Neuronal stem cell (in vitro differentiated cells): Measurements from ENCODE around the gene PCDHB10.
"Not testable (repeated sequence)": the region's sequence is repeated elsewhere in the genome, so short reads cannot be mapped to it uniquely, and the experiment has no call there.

ENCODE experiments used
- DNase-seq: peaks from one replicate; pipeline ENCODE4 v3.0.0-alpha.2; 2013; ENCODE audit warnings: low spot score
- H2AFZ ChIP-seq: one replicate; pipeline ENCODE4 v1.6.1; 2013; ENCODE audit warnings: mild to moderate bottlenecking, low read length, inconsistent platforms
- H2AK5ac ChIP-seq: 2 replicates; pipeline ENCODE4 v1.6.1; 2013; ENCODE audit warnings: low read depth, mild to moderate bottlenecking, inconsistent platforms, low read length, moderate library complexity, mixed read lengths
- H2BK120ac ChIP-seq: 2 replicates; pipeline ENCODE4 v1.6.1; 2013; ENCODE audit warnings: low read depth, mild to moderate bottlenecking, inconsistent platforms, low read length, moderate library complexity, mixed read lengths
- H2BK12ac ChIP-seq: one replicate; pipeline ENCODE4 v1.6.1; 2013; ENCODE audit warnings: low read length, inconsistent platforms
- H2BK15ac ChIP-seq: 2 replicates; pipeline ENCODE4 v1.6.1; 2013; ENCODE audit warnings: mild to moderate bottlenecking, low read length, inconsistent platforms, mixed read lengths
- H2BK5ac ChIP-seq: one replicate; pipeline ENCODE4 v1.6.1; 2013; ENCODE audit warnings: inconsistent platforms, mild to moderate bottlenecking, low read length, moderate library complexity
- H3K14ac ChIP-seq: one replicate; pipeline ENCODE4 v1.6.1; 2013; ENCODE audit warnings: low read length, inconsistent platforms
- H3K18ac ChIP-seq: 2 replicates; pipeline ENCODE4 v1.6.1; 2013; ENCODE audit warnings: low read length, inconsistent platforms
- H3K23ac ChIP-seq: 2 replicates; pipeline ENCODE4 v1.6.1; 2013; ENCODE audit warnings: low read depth, mild to moderate bottlenecking, mixed read lengths, low read length, inconsistent platforms; ENCODE audit not compliant: poor library complexity
- H3K27ac ChIP-seq: replicated peaks from 3 replicates; pipeline ENCODE4 v1.5.1; 2013; ENCODE audit warnings: low read length, inconsistent platforms
- H3K27me3 ChIP-seq, 3 experiments: 2 replicates each; pipeline ENCODE4 v1.6.1; 2013; ENCODE audit warnings: low read length in 3 of 3, mild to moderate bottlenecking in 2 of 3, inconsistent platforms in 1 of 3, low read depth in 1 of 3, mixed read lengths in 1 of 3, moderate library complexity in 1 of 3; ENCODE audit not compliant: control insufficient read depth in 3 of 3, insufficient read depth in 3 of 3
- H3K36me3 ChIP-seq, 2 donors: replicated peaks in 1 of 2; 2 replicates each; pipeline ENCODE4 v1.6.1; 2013; ENCODE audit warnings: low read length in 2 of 2; ENCODE audit not compliant: control insufficient read depth in 2 of 2, insufficient read depth in 2 of 2
- H3K4ac ChIP-seq: 2 replicates; pipeline ENCODE4 v1.6.1; 2013; ENCODE audit warnings: inconsistent platforms, mild to moderate bottlenecking, low read length, moderate library complexity
- H3K4me1 ChIP-seq, 2 donors: 1 replicate in 1 of 2; 2 replicates in 1 of 2; pipeline ENCODE4 v1.6.1; 2013; ENCODE audit warnings: low read length in 2 of 2, low read depth in 1 of 2; ENCODE audit not compliant: control insufficient read depth in 2 of 2, insufficient read depth in 1 of 2
- H3K4me2 ChIP-seq: one replicate; pipeline ENCODE4 v1.6.1; 2013; ENCODE audit warnings: mild to moderate bottlenecking, low read length, inconsistent platforms; ENCODE audit not compliant: insufficient read depth, poor library complexity, severe bottlenecking
- H3K4me3 ChIP-seq, 2 donors: 2 replicates each; pipeline ENCODE4 v1.5.1; 2013; ENCODE audit warnings: low read length in 2 of 2, mild to moderate bottlenecking in 2 of 2, inconsistent platforms in 1 of 2, moderate library complexity in 1 of 2
- H3K79me1 ChIP-seq: one replicate; pipeline ENCODE4 v1.6.1; 2013; ENCODE audit warnings: low read depth, mild to moderate bottlenecking, inconsistent platforms, low read length, moderate library complexity
- H3K9ac ChIP-seq: one replicate; pipeline ENCODE4 v1.6.1; 2013; ENCODE audit warnings: mild to moderate bottlenecking, low read depth, low read length, inconsistent platforms; ENCODE audit not compliant: poor library complexity
- H3K9me3 ChIP-seq, 2 donors: replicated peaks in 1 of 2; 2 replicates each; pipeline versions ENCODE3 to v1.6.1; 2013; ENCODE audit warnings: low read length in 2 of 2, mild to moderate bottlenecking in 2 of 2, inconsistent platforms in 1 of 2, low read depth in 1 of 2, mixed read lengths in 1 of 2, moderate library complexity in 1 of 2; ENCODE audit not compliant: control insufficient read depth in 2 of 2, insufficient read depth in 1 of 2
- H4K8ac ChIP-seq: one replicate; pipeline ENCODE4 v1.6.1; 2013; ENCODE audit warnings: low read depth, mild to moderate bottlenecking, inconsistent platforms, low read length, moderate library complexity
- H4K91ac ChIP-seq: one replicate; pipeline ENCODE4 v1.6.1; 2013; ENCODE audit warnings: low read length, low read depth, mild to moderate bottlenecking, inconsistent platforms; ENCODE audit not compliant: poor library complexity
- WGBS, 2 donors: extraction: QIAGEN DNeasy Blood & Tissue Kit; methylation state at CpG; one replicate each; pipeline ENCODE4 v1.1.7; 2013; ENCODE audit warnings: missing lambda C conversion rate in 2 of 2, mixed read lengths in 1 of 2; ENCODE audit not compliant: insufficient read length in 2 of 2, insufficient replicate concordance in 1 of 2; ENCODE audit errors: extremely low coverage in 2 of 2; 5-methylcytosine and 5-hydroxymethylcytosine counted together

The PCDHB10 gene

DNA sequence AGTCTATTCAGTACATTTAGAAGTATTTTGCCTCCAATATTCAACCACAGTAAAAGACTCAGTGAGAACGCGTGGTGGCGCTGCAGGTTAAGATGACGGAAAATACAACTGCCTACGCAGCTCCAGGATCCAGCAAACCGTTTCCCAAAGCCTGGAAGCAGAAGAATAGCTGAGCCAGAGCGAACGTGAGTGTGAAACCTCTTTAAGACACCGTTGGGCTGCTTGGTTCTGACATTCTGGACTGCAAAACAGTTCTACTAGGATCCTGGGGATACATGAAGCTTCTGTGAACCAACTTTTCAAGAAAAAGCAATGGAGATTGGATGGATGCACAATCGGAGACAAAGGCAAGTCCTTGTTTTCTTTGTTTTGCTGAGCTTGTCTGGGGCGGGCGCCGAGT, 9.9 kb upstream of the PCDHB10 start, which contains the start of gene PCDHB16:
TSS of gene PCDHB16 (plus strand) at position 140 of the 400 bp plus-strand sequence. CDS start at position 313, 173 bp downstream.
- H2BK5ac ChIP-seq, result no peak within 1 kb of the TSS
- H3K27me3 ChIP-seq, result no peaks in the 10 kb centered on the region
- no peak within 1 kb of the TSS for H3K27ac ChIP-seq
- H3K36me3 ChIP-seq, result no peaks in the 10 kb centered on the region
- H3K4me3 ChIP-seq, result peak within 1 kb of the TSS; percentile 22 to 44
- no peak within 1 kb of the TSS for H3K18ac ChIP-seq
- no peak within 1 kb of the TSS for H3K23ac ChIP-seq
- no peak within 1 kb of the TSS for H3K4me2 ChIP-seq
- H2AK5ac ChIP-seq, result no peak within 1 kb of the TSS
- H2BK12ac ChIP-seq, result no peak within 1 kb of the TSS
- WGBS, 2 donors, result no CpG with 5 or more reads among the region's 13 CpGs
- H2AFZ ChIP-seq, result peak within 1 kb of the TSS; percentile 81
- no peak within 1 kb of the TSS for H4K8ac ChIP-seq
- no peak within 1 kb of the TSS for H4K91ac ChIP-seq
- DNase-seq, result peak; percentile 50
- H3K79me1 ChIP-seq, result peaks cover 2% of the 10 kb centered on the region
- H2BK120ac ChIP-seq, result no peak within 1 kb of the TSS
- no peak within 1 kb of the TSS for H2BK15ac ChIP-seq
- no peak within 1 kb of the TSS for H3K9ac ChIP-seq
- H3K9me3 ChIP-seq, result peaks cover 7 to 29% of the 10 kb centered on the region in 2 donors
- no peak within 1 kb of the TSS for H3K4ac ChIP-seq
- H3K4me1 ChIP-seq, result no peaks in the 10 kb centered on the region
- H3K14ac ChIP-seq, result no peak within 1 kb of the TSS

DNA sequence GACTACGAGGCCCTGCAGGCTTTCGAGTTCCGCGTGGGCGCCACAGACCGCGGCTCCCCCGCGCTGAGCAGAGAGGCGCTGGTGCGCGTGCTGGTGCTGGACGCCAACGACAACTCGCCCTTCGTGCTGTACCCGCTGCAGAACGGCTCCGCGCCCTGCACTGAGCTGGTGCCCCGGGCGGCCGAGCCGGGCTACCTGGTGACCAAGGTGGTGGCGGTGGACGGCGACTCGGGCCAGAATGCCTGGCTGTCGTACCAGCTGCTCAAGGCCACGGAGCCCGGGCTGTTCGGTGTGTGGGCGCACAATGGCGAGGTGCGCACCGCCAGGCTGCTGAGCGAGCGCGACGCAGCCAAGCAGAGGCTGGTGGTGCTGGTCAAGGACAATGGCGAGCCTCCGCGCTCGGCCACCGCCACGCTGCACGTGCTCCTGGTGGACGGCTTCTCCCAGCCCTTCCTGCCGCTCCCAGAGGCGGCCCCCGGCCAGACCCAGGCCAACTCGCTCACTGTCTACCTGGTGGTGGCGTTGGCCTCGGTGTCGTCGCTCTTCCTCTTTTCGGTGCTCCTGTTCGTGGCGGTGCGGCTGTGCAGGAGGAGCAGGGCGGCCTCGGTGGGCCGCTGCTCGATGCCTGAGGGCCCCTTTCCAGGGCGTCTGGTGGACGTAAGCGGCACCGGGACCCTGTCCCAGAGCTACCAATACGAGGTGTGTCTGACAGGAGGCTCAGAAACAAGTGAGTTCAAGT, 7.9 kb upstream of the PCDHB10 start:
- H3K4ac ChIP-seq, H2BK15ac ChIP-seq, H3K9ac ChIP-seq, H2AK5ac ChIP-seq, H3K79me1 ChIP-seq, H3K27me3 ChIP-seq, H4K8ac ChIP-seq, H3K14ac ChIP-seq, H3K4me1 ChIP-seq, H2BK5ac ChIP-seq, H3K27ac ChIP-seq, H3K4me3 ChIP-seq, H4K91ac ChIP-seq, DNase-seq, H3K23ac ChIP-seq, H2BK120ac ChIP-seq, H3K36me3 ChIP-seq, H2BK12ac ChIP-seq, H3K18ac ChIP-seq, H2AFZ ChIP-seq, H3K4me2 ChIP-seq: not testable (repeated sequence)
- no CpG with 5 or more reads among the region's 69 CpGs for WGBS, 2 donors
- peaks cover 4 to 29% of the 10 kb centered on the region in 2 donors for H3K9me3 ChIP-seq

- Histone ChIP-seq H2BK5ac (no peak within 1 kb of the TSS), H3K14ac (no peak within 1 kb of the TSS), H3K4me1 (no peaks in the 10 kb centered on the region), H2BK12ac (no peak within 1 kb of the TSS), H3K79me1 (peaks cover 2% of the 10 kb centered on the region), H2AFZ (peak within 1 kb of the TSS; percentile 81), H3K27me3 (no peaks in the 10 kb centered on the region), H3K18ac (no peak within 1 kb of the TSS), H2AK5ac (no peak within 1 kb of the TSS), H2BK15ac (no peak within 1 kb of the TSS), H3K4me2 (no peak within 1 kb of the TSS), H3K23ac (no peak within 1 kb of the TSS), H3K4ac (no peak within 1 kb of the TSS), H2BK120ac (no peak within 1 kb of the TSS), H3K9me3 (peaks cover 4 to 46% of the 10 kb centered on the region in 2 donors), H3K36me3 (no peaks in the 10 kb centered on the region), H3K4me3 (peak within 1 kb of the TSS in 1 of 2 donors; percentile 24), H4K8ac (no peak within 1 kb of the TSS), H3K27ac (no peak within 1 kb of the TSS), H4K91ac (no peak within 1 kb of the TSS), H3K9ac (no peak within 1 kb of the TSS)
- no CpG with 5 or more reads among the region's 9 CpGs for WGBS, 2 donors
- DNase-seq, result no peak
These were observed 5.1 kb upstream of the PCDHB10 start, which contains the start of gene PCDHB9 for GRCh38 chr5:141186897-141187512. Gene PCDHB9, plus strand, starts transcription at chr5:141187161. Its CDS starts 158 bp downstream, at chr5:141187319.

DNA sequence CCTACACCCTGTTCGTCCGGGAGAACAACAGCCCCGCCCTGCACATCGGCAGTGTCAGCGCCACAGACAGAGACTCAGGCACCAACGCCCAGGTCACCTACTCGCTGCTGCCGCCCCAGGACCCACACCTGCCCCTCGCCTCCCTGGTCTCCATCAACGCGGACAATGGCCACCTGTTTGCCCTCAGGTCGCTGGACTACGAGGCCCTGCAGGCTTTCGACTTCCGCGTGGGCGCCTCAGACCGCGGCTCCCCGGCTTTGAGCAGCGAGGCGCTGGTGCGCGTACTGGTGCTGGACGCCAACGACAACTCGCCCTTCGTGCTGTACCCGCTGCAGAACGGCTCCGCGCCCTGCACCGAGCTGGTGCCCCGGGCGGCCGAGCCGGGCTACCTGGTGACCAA, 3.5 kb upstream of the PCDHB10 start:
- not testable (repeated sequence) for H2BK12ac ChIP-seq, H3K9ac ChIP-seq, H2AK5ac ChIP-seq, DNase-seq, H3K23ac ChIP-seq, H3K4me3 ChIP-seq, H3K79me1 ChIP-seq, H3K18ac ChIP-seq, H3K27ac ChIP-seq, H2BK5ac ChIP-seq, H3K36me3 ChIP-seq, H3K4ac ChIP-seq, H3K4me1 ChIP-seq, H2BK15ac ChIP-seq, H3K4me2 ChIP-seq, H3K14ac ChIP-seq, H4K91ac ChIP-seq, H3K27me3 ChIP-seq, H4K8ac ChIP-seq, H2BK120ac ChIP-seq, H2AFZ ChIP-seq
- WGBS, 2 donors, result no CpG with 5 or more reads among the region's 37 CpGs
- H3K9me3 ChIP-seq, result peaks cover 3 to 40% of the 10 kb centered on the region in 2 donors
